Esophagus squamous epithelium (tissue), 4 donors: ENCODE results near the gene TMTC1.

Experiments used
- CTCF ChIP-seq, 6 experiments: fragments of 450-650 bp in 4 of 6; fragments of 200-600 bp in 2 of 6; sonication (generic) in 2 of 6; IDR thresholded peaks; one replicate each; pipeline ENCODE4 v1.5.1; 2016 to 2019; ENCODE audit warnings: antibody characterized with exemption in 6 of 6, mild to moderate bottlenecking in 4 of 6, moderate library complexity in 4 of 6
- POLR2A ChIP-seq, 4 donors: fragments of 450-650 bp; IDR thresholded peaks; one replicate each; pipeline ENCODE4 v1.6.1; 2017; ENCODE audit warnings: antibody characterized with exemption in 4 of 4, mild to moderate bottlenecking in 4 of 4, moderate library complexity in 3 of 4

- TF ChIP-seq CTCF (IDR thresholded peaks at IDR 0.05) (no peak), POLR2A (IDR thresholded peaks at IDR 0.05) (no peak)
Observed at GRCh38 chr12:29599381-29599780, 184.4 kb downstream of the TMTC1 start.
